RPMI7951 (cell line): ENCODE data around the gene TLX1. TPM values are rescaled to one million over a fixed set of nuclear protein-coding genes. Genes with fewer than 3 reads are reported as not detected.
"Not testable (repeated sequence)": the region's sequence is repeated elsewhere in the genome, so short reads cannot be mapped to it uniquely, and the experiment has no call there.

ENCODE experiments used
- DNase-seq: peaks from one replicate; pipeline ENCODE4 v3.0.0-alpha.2; 2012; ENCODE audit warnings: low read depth
- total RNA-seq: library from RNA; depleted of rRNA; stranded (reverse); fragments of >200 nt; shearing (Covaris generic); gene quantifications from 2 replicates; pipeline ENCODE4 v1.2.3, GENCODE V29; 2014; rRNA removed

Gene TLX1
- total RNA-seq, 1 experiment from 2014 or later: not detected

- no peak for DNase-seq
Measured at GRCh38 chr10:101152316-101152715, 21.2 kb downstream of the TLX1 start.

- not testable (repeated sequence) for DNase-seq
Measured at GRCh38 chr10:101154506-101154905, 23.4 kb downstream of the TLX1 start.

- DNase-seq: no peak
Measured at GRCh38 chr10:101155896-101156295, 24.8 kb downstream of the TLX1 start.

DNA sequence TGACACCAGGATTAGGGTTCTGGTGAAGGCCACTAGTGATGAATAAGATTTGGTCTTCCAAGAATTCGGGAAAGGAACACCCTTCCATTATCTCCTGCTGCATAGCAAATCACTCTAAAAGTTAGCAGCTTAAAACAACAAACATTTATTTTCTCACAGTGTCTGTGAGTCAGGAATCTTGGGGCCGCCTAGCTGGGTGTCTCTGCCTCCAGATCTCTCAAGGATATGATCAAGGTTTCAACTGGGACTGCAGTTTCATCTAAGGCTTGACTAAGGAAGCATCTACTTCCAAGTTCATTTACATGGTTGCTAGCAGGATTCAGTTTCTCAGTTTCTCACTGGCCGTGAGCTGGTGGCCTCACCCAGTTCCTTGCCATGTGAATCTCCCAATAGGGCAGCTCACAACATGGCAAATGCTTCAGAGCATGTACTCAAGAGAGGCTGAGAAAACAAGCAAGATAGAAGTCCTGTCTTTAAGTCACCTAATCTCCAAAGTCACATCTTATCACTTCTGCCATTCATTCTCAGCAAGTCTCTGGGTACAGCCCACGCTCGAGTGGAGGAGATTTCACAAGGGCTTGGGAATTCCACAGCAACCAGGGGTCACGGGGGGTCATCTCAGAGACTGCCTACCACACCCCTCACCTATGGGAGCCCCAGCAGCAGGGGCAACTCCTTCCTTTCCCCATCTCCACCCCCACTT, 26.8 kb downstream of the TLX1 start:
- no peak for DNase-seq

GRCh38 chr10:101158459-101159058, 27.5 kb downstream of the TLX1 start:
- no peak for DNase-seq

DNA sequence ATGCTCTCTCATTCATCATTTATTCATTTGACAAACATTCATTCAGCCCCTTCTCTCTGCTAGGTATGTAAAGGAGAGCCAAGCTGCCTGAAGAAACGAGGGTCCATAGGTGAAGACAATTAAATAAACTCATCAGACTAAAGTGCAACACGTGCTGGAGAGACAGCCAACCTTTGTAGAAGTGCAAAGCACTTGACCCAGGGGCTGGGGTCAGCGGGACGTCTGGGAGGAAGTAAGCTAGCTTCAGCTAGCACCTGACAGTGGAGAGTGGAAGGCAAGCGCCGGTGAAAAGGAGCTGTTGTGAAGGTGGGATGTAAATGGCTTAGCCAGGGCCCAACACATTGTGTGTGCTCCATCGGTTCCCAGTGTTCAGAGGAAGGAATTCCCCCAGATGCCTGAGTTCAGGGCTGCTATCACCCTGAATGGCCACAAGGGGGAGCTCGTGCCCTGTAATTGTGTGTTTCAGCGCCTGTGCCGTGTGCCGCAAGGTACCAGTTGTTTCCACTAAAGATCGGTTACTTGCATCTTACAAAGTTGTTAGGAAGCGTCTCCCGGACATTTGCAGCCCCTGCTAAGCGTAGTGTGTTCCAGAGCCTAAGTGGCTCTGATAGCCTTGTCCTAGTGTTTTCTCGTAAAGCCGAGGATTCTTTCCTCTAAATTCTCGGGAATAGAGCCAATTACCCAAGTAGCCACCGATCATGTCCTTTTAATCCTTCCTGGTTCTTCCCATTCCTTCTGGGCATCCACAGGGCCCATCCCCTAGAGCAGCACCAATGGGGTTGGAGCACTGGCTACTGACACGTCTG, 30.6 kb downstream of the TLX1 start:
- peak; percentile 56 for DNase-seq

GRCh38 chr10:101162677-101163076, 31.6 kb downstream of the TLX1 start:
- DNase-seq: no peak

DNA sequence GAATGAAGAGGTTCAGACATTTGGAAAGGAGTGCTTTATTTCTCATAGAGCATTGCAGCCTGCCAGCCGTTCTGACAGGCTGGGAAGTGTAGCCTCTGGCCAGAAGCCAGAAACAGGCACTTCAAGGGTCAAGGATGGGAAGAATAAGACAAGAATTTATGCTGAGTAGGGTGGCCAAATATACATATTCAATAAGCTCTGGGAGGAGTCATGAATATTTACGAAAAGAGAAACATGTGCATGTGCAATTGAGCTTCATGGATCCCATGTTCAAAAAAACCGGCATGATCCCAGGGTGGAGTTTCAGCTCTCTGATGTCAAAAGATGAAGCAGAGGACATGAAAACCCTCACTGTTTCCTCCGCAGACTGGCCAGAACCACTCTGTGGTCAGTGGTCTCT, 32.9 kb downstream of the TLX1 start:
- no peak for DNase-seq

GRCh38 chr10:101165736-101166135, 34.6 kb downstream of the TLX1 start:
- peak; percentile 36 for DNase-seq

- DNase-seq: no peak
Measured at GRCh38 chr10:101166430-101166829, 35.3 kb downstream of the TLX1 start.

DNA sequence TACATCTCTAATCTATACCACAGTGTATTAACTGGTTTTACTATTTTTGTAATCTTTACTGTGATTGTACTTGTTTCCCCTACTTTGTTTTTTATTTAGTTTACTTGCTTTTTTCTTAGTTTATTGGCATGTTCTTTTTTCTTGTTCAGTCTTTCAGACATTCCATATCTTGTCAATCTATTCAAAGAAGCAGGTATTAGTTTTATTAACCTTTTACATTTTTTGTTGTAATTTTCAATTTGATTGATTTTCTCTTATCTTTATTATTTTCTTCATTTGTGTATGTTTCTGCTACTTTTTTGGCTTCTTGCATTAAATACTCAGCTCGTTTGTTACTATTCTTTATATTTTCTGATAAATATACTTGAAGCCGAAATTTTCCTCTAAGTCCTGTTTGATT, 41.6 kb downstream of the TLX1 start:
- DNase-seq: no peak

GRCh38 chr10:101174319-101174718, 43.2 kb downstream of the TLX1 start:
- no peak for DNase-seq

- no peak for DNase-seq
Measured at GRCh38 chr10:101176577-101176976, 45.5 kb downstream of the TLX1 start.

GRCh38 chr10:101182936-101183335, 51.8 kb downstream of the TLX1 start:
- DNase-seq: no peak

DNA sequence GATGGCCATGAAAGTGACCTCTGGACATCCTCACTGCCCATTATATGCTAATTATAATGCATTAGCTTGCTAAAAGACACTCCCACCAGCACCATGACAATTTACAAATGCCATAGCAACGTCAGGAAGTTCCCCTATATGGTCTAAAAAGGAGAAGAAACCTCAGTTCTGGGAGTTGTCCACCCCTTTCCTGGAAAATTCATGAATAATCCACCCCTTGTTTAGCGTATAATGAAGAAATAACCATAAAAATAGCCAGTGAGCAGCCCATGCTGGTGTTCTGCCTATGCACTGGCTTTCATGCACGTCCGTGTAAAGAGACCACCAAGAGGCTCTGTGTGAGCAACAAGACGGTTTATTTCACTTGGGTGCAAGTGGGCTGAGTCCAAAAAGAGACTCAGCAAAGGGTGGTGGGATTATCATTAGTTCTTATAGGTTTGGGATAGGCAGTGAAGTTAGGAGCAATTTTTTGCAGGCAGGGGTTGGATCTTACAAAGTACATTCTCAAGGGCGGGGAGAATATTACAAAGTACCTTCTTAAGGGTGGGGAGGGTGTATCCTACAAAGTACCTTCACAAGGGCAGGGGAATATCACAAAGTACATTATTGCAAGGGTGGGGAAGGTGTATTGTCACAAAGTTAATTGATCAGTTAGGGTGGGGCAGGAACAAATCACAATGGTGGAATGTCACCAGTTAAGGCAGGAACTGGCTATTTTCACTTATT, 52.5 kb downstream of the TLX1 start:
- no peak for DNase-seq

Other genes starting within 250 kb of the TLX1 start
- gene SLF2, start 218.3 kb upstream of the TLX1 start, total RNA-seq: 20.5 and 23.1 TPM in 2 replicates
- gene SEMA4G, start 161.8 kb upstream of the TLX1 start, total RNA-seq: 0.49 and 0.84 TPM in 2 replicates
- 79.8 and 86.3 TPM in 2 replicates for gene MRPL43, start 143.8 kb upstream of the TLX1 start, total RNA-seq
- gene TWNK, start 143.8 kb upstream of the TLX1 start, total RNA-seq: 6.4 and 7.8 TPM in 2 replicates
- 20.3 and 29.7 TPM in 2 replicates for gene LZTS2, start 131.5 kb upstream of the TLX1 start, total RNA-seq
- 2.0 and 2.8 TPM in 2 replicates for gene PDZD7, start 100.2 kb upstream of the TLX1 start, total RNA-seq
- gene SFXN3, start 100.1 kb upstream of the TLX1 start, total RNA-seq: 115 and 125 TPM in 2 replicates
- 8.1 and 11.4 TPM in 2 replicates for gene KAZALD1, start 69.3 kb upstream of the TLX1 start, total RNA-seq
- gene LBX1, start 98.2 kb downstream of the TLX1 start, total RNA-seq: not detected in 2 replicates
- 7.1 and 7.9 TPM in 2 replicates for gene BTRC, start 222.9 kb downstream of the TLX1 start, total RNA-seq